Activated effector memory CD4-positive, alpha-beta T cell treated with anti-CD3 and anti-CD28 coated beads, Interleukin-2, amount 50 U/mL, for 16 hours (primary cell): Measurements from ENCODE around the gene APOBEC2.
A peak's percentile ranks its signal among the peaks of the same experiment; 100 is the strongest.

Source experiments
- DNase-seq: peaks from one replicate; pipeline ENCODE4 v3.0.0-alpha.2; 2020

Gene APOBEC2

DNA sequence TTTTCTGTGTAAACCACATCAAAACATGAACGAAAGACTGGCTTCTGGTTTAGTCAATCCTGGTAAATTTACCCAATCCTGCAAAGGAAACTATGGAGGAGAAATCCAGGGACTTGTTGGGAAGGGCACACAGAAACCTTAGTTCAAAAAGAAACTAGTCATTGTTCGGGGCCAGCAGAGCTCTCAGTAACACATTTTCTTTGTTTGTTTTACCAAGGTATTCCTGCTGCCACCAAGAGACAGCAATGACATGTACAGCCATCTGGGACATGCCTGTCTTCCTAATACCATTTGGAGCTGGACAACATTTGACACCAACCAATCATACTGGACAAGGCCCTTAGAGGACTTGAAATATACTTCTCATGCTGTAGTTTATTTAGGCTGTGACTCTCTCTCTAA is 10.9 kb downstream of the APOBEC2 start:
- no peak for DNase-seq

DNA sequence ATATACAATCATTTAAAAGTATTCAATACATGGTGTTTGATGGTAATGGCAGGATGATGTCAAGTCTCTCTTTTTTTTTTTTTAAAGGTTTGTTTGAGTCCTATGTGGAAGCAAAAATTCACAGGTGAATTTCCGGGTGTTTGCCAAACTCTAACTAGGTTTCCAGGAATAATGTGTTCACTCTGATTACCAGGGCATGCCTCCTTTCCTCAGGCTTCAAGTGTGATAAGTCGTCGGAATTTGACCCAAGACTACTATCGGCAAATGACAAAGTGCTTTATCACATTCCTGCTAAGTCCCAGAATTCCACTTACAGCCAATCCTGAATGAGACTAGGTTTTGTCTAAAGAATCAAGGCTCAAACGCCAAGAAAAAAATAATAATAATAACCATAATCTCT is 11.8 kb downstream of the APOBEC2 start:
- DNase-seq: no peak

GRCh38 chr6:41065550-41066026 is 12.6 kb downstream of the APOBEC2 start:
- DNase-seq: no peak

DNA sequence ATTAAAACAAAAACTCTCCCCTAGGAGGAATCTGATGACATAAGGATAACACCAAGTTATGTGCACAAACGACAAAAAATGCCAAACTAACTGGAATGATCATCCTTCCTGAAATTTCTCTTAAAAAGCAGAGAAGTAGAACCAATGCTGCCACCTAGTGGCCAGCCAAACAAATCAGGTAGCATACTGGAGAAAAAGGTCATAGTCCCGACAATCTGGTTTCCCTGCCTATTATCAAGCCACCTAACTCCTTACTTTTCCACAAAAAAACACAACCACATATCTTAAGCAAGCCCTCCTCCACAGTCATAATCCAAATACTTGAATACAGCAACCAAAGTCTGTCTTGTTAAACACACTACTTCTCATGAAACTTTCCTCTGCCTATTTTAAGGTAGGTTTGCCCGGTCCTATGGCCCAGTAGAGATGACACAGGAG is 13.9 kb downstream of the APOBEC2 start:
- peak; percentile 87 for DNase-seq

- DNase-seq: peak; percentile 91
These were observed 18.5 kb downstream of the APOBEC2 start for GRCh38 chr6:41071501-41071922.

- peak; percentile 100 for DNase-seq
These were observed 19.2 kb downstream of the APOBEC2 start, which contains the start of gene OARD1 for GRCh38 chr6:41071923-41072835. Gene OARD1, minus strand, starts transcription at chr6:41072356. Its CDS starts 722 bp downstream, at chr6:41071634.

DNA sequence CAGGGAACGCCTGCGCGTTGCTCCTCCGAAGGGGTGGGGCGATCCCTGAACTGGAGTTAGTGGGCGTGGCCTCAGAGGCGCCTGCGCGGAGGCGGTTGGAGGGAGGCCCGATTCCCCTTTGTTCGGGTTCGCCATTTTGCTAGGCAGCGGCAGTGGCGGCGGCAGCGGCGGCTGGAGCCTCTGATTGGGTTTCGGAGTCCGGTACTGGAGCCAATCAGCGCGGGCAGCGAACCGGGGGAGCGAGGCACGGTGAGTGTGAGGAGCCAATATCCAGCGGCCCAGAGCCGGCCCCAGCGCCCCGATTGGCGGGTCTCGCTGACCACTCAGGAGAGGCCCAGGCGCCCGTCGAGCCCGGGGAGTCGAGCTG is 19.8 kb downstream of the APOBEC2 start, which contains the start of gene NFYA:
NFYA (plus strand) TSS at position 139 of the 367 bp plus-strand sequence. CDS start 6,116 bp downstream, outside the sequence.
- peak; percentile 100 for DNase-seq

- DNase-seq: peak; percentile 93
These were observed 20.4 kb downstream of the APOBEC2 start for GRCh38 chr6:41073203-41073967.

- no peak for DNase-seq
These were observed 21.1 kb downstream of the APOBEC2 start for GRCh38 chr6:41073968-41074691.

GRCh38 chr6:41074692-41075436 is 21.9 kb downstream of the APOBEC2 start:
- DNase-seq: no peak

- no peak for DNase-seq
These were observed 22.9 kb downstream of the APOBEC2 start for GRCh38 chr6:41075651-41076626.

GRCh38 chr6:41077536-41077935 is 24.5 kb downstream of the APOBEC2 start:
- DNase-seq: no peak

DNA sequence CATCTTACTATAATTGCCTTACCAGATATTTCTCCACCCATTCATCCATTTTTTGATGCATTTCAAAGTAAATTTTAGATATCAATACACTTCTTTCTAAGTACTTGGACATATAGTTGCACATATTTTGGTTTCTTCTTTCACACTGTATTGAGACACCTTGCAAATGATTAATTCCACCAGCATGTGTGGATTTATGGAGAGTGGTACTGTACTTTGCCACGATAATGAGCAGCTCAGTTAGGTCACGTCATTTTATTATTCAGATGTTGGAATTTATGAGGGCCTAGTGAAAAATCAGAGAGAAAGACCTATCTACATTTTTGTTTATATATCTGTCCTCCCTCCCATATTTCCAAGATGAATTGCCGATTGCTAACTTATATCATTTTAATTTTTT is 25.1 kb downstream of the APOBEC2 start:
- DNase-seq: no peak

DNA sequence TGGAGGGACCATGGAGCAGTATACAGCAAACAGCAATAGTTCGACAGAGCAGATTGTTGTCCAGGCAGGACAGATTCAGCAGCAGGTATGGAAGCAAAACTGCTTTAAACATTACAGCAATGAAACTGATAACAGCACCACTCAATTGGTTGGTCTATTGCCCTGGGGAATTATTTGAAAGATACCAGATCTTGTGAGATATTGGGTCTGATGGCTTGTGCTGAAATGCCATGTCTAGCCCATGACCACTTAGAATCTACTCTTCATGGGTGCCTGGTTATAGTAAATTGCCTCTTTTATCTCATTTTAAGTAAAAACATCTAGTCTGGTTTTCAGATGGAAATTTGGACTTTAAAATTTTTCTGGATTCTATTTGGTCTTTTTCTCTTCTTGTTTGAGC is 26.1 kb downstream of the APOBEC2 start:
- DNase-seq: no peak

DNA sequence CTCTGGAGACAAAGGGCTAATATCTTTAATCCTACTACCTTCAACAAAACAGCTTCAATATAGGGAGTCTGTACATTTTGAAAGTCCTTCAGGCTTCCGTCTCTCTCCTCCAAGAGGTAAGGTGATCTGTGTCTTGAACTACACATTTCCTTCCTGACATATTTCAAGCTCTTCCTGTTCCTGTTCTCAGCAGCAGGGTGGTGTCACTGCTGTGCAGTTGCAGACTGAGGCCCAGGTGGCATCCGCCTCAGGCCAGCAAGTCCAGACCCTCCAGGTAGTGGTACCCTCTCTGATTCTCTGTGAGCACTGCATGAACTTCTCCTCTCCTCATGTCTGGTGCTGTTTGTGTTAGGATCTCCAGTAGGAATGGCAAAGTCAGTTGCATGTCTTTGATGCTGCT is 27.6 kb downstream of the APOBEC2 start:
- DNase-seq: peak; percentile 71

DNA sequence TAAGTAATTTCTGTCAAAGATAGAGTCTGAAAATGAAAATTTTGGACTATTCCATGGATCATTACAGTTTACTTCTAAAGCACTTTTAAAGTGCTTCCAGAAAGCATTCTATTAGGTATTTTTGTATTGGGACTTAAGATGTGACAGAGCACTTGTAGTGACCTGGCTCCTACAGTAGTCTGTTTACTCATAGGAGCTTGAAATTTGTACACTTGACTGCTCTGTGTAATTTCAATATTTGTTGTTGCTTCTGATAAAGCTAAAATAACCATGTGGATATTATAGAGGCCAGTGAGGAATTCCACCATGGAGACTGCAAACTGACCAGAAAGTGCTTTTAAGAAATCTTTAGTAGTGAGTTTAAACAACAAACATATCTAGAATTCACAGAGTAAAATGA is 30.1 kb downstream of the APOBEC2 start:
- no peak for DNase-seq

GRCh38 chr6:41085182-41085581 is 32.2 kb downstream of the APOBEC2 start:
- DNase-seq: no peak

- DNase-seq: no peak
These were observed 35.4 kb downstream of the APOBEC2 start for GRCh38 chr6:41088451-41088850.

DNA sequence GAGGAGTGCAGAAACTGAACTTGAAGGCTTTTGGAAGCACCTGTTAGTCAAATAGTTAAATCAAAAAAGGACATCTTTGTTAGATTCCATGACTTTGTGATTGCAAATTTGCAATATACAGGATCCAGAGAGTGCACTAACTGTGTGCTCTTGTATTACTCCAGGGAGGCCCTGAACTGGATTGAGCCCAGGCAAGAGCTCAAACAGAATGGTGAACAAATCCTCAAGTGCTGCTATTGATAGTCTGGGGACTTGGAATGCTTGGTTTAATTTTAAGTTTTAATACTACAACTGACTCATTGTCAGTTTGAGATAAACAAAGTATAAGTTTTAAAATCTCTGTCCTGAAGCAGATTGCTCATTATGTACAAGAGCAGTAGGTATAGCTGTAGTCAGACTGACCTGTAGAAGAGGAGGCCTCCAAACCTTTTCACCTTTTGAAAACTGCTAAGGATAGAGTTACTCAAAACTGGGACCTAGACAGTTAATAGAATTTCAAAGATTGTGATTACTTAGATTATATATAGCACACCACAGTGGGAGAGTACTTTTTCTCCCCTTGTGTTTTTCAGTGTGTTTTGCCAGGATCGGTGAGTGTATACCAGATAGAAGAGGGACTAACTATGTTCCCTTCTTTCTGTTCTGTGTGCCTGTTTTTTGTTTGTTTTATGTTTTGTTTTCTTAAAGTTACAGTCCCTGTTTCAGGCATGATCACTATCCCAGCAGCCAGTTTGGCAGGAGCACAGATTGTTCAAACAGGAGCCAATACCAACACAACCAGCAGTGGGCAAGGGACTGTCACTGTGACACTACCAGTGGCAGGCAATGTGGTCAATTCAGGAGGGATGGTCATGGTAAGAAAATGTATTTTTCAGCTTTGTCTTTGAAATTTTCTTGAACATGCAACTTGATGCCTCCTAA is 38.1 kb downstream of the APOBEC2 start:
- DNase-seq: no peak
